HG02642 (cell line): ENCODE results near the gene MLF2.
A peak's percentile ranks its signal among the peaks of the same experiment; 100 is the strongest.

ENCODE experiments used
- ATAC-seq: cut with Tn5 transposase; IDR thresholded peaks from one replicate; pipeline ENCODE4 v1.9.1; 2021; ENCODE audit warnings: mild to moderate bottlenecking; ENCODE audit not compliant: unreplicated experiment, poor library complexity

The MLF2 gene, protein sequence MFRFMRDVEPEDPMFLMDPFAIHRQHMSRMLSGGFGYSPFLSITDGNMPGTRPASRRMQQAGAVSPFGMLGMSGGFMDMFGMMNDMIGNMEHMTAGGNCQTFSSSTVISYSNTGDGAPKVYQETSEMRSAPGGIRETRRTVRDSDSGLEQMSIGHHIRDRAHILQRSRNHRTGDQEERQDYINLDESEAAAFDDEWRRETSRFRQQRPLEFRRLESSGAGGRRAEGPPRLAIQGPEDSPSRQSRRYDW

DNA sequence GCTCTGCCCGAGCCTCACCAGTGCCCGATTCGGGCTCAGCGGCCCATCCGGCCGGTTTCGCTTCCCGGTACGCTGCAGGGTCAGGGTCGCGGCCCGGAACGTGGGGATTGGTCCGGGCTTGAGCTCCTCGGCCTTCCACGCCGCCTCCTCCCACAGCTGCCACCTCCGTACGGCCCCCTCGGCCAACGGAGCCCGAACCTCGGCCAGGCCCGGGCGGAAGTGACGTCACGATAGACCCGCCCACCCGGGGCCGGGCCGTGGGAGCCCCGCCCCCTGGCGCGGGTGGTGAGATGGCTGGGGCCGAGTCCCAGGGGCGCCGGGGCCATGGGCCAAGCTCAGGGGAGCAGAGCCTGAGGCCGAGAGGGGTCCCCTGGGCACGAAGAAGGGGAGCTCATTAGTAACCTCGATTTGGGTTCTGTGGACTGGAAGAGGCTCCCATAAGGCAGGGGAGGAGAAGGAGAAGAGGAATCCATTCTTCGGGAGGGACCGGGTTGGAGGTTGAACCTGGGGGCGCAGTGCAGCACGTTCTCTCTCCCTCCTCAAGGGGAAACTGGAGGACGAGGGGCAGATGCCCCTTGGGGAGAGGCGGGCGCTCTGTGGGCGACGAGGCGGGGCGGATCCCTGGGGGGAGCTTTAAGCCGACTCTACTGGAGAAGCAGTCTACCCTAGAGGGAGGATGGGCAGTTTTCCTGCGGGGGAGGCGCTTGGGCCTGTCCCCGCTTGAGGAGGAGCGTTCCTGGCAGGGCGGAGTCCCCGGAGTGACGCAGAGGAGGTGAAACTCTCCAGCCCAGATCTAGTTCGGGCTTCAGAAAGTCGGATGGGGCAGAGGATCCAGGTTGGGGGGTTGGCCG is at the start of gene MLF2:
TSS of gene MLF2 (minus strand) at position 221 of the 851 bp plus-strand sequence. CDS start 807 bp downstream, outside the sequence.
- peak; percentile 87 for ATAC-seq

DNA sequence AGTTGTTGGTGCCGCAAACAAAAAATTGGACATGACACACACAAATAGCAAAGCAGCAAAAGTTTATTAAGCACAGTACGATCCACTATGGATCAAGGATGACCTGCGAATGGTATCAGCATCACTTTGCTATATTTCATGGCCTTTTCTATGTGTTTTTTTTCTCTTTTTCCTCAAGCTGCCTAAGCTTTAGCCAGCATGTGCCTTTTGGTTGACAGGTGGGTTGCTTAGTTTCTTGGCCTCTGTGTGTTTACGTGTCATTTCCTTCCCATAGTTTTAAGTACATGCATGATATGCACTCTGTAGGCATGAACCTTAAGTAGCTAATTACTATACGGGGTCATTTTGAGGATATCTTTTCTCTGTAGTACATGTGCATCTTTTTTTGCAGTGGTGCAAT is 46.2 kb upstream of the MLF2 start:
- ATAC-seq, result no peak

DNA sequence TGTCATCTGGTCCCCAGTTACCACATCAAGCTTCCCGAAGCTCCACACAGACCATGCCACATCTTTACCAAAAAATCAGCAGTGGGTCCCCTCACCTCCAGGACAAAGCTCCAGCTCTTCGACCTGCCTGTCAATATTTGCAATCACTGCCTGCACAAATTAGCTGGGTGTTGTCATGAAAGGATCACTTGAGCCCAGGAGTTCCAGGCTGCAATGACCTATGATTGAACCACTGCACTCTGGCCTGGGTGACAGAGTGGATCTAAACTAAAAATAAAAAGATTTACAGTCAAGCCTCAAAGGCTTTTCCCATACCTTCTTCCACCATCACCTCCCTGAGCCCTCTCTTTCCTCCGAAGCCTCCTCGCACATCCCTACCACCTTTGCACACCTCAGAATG is 43.6 kb upstream of the MLF2 start:
- ATAC-seq, result no peak

DNA sequence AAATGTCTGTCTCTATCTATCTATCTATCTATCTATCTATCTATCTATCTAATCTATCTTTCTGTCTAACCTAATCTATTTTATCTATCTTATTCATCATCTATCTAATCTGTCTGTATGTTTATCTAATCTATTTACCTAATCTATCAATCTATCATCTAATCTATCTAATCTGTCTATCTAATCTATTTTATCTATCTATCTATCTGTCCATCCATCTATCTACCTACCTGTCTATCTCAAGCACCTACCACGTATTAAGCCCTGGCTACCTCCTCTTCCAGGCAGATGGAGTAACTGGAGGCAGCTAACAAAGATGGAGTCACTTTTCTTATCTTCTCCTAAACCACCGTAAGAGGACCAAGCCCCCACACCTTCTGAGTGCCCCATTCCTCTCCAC is 42.1 kb upstream of the MLF2 start:
- no peak for ATAC-seq

DNA sequence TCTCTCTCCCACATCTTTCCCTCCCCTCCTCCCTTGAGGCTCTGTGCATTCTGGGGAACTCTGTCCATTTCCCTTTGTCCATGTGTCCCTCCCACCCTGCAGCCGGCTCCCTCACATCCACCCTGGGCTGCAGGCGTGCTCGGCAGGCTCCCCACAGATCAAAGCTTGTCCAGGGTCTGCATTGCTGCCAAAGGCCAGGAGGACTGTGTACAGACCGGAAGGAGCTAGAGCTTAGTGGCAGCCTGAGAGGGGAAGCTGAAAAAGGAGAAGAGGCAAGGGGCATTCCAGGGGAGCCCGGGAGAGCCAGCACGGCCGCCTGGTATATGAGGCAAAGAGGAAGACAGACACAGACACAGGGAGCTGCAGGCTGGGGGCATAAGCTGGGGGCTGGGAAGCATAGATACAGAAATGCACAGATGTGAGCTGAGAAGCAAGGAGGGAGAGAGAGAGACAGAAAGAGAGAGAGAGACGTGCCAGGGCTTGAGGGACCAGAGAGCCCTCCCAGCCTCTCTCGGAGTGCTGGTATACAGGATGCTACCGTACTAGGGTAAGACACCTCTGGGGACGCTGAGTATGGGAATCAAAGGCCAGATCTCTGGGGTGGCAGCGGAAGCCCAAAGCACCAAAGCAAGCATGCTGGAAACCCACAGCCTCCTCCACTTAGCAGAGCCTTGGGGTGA is 39.7 kb upstream of the MLF2 start:
- ATAC-seq, result peak; percentile 48

DNA sequence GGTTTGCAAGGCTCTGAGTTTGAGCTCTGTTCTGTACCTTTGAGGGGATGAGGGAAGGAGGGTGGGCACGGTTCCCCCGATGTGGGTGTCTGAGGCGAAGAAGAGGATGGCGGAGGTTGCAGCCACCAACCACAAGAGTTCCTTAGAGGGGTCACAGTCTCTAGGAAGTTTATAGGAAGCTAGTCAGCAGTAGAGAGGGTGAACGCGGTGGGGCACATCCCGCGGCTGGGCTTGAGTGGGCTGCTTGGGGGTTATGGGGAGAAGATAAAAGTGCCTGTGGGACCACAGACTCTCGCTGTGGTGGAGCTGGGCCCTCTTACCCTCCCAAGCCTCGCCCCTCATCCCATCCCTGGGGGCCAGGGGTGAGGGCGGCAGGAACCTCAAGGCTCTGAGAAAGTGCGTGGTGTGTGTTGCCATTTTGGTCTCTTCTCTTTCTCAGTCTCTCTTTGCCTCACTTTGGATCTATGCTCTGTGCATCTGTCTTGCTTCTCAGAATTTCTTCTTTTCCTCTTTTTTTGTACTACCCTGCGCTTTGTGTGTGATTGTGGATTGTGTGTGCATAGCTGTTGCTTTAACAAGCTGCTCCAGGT is 39.1 kb upstream of the MLF2 start:
- peak; percentile 21 for ATAC-seq

DNA sequence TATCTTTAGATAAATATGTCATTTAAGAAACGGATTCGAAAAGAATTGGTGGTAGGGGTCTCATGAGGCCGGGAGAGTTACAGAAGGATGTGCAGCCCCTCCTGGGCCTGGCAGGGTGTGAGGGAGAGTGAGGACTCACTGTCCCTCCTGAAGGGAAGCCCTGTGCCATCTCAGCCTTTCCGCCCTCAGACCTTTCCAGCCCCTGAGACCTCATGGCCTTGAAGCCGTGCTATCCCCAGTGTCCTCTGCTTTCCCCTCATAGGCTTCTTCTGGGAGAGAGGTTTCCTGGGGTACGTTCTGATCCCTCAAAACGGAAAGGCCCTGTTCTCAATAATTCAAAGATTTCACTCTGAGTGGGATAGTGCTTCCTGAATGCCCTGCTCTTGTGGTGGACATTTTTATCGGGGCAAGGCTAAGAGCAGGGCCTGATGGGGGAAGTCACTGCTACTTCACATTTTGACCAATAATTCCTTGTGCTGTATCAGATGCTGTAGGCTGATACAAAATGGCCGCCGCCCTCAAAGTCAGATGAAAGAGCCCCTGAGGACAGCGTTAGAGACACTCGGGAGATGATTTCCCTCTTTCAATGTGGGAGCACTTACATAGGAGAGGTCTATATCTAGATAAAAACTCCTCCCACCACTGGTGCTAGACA is 37.7 kb upstream of the MLF2 start:
- no peak for ATAC-seq

DNA sequence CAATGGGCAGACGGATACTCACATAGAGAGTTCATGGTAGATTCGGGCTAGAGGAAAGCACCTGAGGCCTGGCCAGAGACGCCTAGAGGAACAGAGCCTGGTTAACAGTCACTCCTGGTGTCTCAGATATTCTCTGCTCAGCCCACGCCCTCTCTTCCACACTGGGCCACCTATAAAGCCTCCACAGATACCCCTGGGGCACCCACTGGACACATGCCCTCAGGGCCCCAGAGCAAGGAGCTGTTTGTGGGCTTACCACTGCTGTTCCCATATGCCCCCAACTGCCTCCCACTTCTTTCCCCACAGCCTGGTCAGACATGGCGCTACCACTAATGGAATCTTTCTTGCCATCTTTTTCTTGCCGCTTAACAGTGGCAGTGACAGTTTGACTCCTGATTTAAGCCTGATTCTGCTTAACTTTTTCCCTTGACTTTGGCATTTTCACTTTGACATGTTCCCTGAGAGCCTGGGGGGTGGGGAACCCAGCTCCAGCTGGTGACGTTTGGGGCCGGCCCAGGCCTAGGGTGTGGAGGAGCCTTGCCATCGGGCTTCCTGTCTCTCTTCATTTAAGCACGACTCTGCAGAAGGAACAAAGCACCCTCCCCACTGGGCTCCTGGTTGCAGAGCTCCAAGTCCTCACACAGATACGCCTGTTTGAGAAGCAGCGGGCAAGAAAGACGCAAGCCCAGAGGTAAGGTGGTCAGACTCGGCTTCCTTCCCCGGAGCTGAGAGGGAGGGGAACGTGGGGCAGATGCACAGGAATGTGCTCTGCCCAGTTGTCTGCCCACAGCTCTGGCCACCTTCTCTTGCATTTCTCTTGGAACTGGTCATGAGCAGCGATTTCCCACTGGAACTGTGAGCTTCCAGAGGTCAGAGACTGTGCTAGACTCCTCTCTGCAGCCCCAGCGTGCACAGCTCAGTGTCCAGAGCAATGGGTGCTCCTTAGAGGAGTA is 36.3 kb upstream of the MLF2 start, which contains the start of gene CD4:
TSS of gene CD4 (plus strand) at position 557 of the 953 bp plus-strand sequence. CDS start 10,611 bp downstream, outside the sequence.
- ATAC-seq, result no peak

DNA sequence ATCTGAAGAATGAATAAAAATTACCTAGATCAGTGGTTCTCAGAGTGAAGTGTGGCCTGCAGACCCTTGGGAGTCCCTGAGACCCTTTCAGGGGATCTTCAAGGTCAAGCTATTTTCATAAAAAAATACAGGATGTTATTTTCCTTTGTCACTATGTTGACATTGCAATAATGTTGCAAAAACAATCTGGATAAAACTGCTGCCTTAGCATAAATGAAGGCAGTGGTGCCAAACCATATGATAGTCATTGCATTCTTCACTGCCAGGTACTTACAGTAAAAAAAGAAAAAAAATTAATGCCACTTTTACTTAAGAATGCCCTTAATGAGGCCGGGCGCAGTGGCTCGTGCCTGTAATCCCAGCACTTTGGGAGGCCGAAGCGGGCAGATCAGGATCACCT is 34.4 kb upstream of the MLF2 start:
- no peak for ATAC-seq

DNA sequence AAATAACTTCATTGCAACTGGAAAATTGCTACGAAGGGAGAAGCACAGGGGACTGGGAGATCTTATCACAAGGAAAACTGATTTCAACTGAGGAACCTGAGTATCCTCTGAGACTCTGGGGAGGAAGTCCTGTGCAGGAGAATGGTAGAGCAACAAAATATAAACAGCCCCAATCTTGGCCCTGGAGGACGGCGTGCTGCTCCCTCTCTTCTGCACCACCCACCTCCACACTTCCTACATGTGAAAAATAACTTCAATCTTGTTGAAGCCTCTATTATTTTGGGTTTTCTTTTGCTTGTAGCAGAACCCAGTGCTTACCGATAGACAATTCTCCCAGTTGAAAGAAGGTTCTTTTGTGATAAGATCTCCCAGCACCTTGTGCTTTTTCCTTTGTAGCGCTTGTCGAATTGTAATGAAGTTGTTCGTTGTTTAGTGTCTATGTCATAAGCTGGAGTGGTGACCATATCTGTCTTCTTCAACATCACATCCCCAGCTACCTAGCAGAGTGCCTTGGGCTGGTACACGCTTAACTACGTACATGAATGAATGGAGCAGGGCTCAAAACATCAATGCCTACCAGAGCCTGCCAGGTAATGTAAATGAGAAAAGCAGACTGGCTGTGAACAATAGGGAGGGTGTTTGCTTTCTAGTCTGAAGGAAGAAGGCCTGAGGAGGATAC is 33.6 kb upstream of the MLF2 start:
- no peak for ATAC-seq

DNA sequence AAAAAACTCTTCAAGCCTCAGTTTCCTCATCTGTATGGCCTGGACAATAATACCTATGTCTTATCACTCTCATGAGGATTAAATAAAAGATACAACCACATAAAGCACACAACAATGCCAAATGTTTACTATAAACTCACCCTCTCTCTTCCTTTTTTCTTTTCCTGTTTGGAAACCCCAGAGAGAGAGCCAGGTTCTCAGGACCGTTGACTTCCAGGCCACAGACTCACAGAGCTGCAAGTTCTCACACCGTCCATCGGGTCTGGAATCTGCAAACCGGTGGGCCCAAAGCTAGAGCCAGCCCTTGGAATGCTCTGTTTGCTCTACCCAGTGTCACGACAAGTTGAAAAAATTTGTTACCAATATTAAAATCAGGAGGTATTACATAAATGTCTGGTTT is 31.8 kb upstream of the MLF2 start:
- no peak for ATAC-seq

DNA sequence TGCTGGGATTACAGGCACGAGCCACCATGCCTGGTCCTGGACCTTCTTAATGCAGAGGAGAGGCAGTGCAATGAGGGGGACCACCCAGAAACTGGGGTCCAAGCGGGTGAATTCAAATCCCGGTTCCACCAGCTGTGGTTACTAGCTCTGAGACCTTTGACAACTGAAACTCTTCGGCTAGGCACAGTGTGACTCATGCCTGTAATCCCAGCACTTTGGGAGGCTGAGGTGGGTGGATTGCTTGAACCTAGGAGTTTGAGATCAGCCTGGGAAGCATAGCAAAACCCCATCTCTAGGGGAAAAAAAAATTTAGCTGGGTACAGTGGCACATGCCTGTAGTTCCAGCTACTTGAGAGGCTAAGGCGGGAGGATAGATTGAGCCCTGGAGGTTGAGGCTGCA is 31.4 kb upstream of the MLF2 start:
- ATAC-seq, result no peak

DNA sequence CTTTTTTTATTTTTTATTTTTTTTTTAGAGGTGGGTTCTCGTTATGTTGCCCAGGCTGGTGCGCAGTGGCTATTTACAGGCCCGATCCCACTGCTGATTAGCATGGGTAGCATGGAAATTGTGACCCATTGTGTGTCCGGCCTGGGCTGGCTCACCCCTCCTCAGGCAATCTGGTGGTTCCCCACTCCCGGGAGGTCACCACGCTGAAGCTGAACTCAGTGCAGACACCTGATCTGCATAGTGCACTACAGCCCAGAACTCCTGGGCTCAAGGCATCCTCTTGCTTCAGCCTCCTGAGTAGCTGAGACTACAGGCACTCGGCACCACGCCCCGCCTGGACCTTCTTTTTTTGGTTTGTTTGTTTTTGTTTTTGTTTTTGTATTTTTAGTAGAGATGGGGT is 30.9 kb upstream of the MLF2 start:
- no peak for ATAC-seq

DNA sequence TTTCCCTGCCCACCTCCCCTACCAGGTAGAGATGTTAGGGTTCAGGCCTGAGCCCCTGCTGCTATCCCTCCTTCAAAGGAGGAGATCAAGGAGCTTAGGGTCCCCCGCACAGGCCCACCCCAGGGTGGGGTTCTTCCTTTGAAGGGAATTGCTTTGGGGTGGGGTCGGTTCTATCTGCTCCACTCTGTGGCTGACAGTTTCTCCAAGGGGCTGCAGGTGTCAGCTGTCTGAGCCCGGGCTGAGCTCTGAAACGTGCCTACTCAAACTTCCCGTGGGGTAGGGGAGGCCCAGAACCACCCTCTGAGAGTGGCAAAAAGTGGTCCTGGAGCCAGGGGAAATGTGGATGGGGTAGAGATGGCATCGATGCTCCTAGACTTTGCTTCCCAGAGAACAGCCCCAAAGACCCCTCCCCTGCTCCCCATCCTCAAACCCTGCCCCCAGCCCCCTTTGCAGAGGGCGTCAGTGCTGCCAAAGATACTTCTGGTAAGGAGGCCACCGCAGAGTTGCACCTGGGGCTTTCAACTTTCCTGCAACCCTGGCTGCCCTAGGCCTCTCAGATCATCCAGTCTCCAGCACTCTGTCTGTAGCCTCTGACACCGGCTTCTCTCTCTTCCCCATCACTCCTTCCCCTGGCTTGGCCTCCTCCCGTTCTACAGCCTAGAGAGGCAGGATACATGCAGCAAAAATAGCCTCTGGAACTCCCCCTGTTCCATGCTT is 30.1 kb upstream of the MLF2 start:
- ATAC-seq, result no peak

DNA sequence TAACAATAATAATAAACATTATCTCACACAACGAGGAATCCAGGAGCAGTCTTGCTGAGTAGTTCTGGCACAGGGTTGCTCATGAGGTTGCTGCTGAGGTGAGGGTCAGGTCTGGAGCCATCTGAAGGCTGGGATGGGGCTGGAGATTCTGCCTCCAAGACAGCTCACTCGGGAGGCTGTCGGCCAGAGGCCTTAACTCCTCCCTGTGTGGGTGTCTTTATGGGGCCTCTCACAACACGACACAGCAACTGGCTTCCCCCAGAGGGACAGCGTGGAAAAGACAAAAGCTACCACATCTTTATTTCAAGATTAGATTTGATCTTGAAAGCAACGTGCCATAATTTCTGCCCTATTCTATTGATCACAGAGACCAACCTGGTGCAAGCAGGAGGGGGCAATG is 29.2 kb upstream of the MLF2 start:
- ATAC-seq, result no peak

DNA sequence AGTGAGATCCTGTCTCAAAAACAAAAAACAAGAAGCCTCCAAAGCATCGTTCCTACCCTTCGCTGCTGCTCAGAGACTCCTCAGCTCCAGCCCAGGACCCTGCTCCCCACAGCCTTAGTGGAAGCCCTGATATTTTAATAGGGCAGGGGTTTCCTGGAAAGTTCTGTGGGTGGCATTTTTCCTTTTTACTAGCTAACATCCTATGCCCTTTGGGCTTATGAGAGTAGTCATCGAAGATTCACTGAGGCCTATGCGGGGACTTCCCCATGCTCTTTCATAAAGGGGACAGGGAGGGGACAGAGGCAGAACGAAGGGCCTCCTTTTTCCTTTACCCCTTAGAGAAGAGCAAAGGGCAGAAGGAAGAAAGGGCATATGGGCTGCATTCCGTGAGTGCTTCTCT is 27.6 kb upstream of the MLF2 start:
- no peak for ATAC-seq

DNA sequence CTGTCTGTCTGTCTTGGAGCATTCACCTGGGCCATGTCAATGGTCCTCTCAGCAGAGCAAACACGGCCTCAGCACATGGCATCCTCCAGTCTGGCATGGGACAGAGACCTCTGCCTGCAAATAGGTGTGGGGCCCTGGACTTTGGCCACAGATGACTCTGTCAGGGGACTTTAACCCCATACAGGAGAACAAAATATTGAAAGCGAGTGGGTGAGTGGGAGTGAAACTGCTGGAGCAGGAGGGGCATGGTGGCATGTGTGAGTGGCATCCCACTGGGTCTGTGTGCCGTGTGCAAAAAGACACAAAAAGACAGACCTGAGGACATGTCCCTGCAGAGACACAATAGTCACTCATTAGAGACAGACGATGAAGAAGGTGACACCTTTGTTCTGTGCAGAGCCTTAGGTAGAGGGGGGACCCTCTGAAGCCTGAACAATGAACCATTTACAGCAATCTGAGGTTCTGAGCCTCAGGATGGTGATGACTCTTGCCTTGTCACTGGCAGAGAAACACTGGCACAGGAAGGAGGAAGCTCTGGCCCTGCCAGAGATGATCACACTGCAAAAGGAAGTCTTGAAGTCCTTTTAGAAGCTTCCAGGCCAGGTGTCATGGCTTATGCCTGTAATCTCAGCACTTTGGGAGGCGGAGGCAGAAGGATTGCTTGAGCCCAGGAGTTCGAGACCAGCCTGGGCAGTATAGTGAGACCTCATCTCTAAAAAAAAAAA is 26.9 kb upstream of the MLF2 start:
- no peak for ATAC-seq
